GM18511 (cell line): ENCODE data around the gene NOPCHAP1.

Source experiments
- ATAC-seq: cut with Tn5 transposase; IDR thresholded peaks from one replicate; pipeline ENCODE4 v1.9.1; 2021; ENCODE audit warnings: mild to moderate bottlenecking, moderate library complexity; ENCODE audit not compliant: unreplicated experiment

The NOPCHAP1 gene

DNA sequence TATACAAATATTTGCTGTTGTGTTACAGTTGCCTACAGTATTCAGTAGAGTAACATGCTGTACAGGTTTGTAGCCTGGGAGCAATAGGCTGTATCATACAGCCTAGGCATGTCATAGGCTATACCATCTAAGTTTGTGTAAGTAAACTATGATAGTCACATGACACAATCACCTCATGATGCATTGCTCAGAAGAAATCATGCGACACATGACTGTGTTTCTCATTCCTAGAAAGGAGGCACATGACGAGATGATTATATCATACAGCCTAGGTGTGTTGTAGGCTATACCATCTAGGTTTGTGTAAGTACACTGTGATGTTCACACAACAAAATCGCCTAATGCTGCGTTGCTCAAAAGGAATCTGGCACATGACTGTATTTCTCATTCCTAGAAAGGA is 31.9 kb downstream of the NOPCHAP1 start:
- no peak for ATAC-seq

DNA sequence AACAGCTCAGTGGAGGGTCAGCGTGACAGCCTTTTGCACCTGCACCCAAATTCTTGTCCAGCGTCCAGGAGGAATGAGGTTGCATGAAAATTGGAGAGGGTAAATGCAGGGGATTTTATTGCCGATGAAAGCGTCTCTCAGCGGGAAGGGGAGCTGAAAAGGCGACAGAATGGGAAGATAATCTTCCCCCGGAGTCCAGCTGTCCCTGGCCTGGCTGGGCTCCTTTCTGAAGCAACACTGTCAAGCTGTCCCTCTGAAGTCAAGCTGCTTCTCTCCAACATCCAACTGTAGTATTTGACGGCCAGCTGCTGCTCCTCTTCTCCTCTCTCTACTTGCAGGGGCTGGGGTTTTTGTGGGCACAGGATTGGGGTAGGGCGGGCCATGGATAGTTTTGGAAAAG is 32.7 kb downstream of the NOPCHAP1 start:
- ATAC-seq, result no peak

DNA sequence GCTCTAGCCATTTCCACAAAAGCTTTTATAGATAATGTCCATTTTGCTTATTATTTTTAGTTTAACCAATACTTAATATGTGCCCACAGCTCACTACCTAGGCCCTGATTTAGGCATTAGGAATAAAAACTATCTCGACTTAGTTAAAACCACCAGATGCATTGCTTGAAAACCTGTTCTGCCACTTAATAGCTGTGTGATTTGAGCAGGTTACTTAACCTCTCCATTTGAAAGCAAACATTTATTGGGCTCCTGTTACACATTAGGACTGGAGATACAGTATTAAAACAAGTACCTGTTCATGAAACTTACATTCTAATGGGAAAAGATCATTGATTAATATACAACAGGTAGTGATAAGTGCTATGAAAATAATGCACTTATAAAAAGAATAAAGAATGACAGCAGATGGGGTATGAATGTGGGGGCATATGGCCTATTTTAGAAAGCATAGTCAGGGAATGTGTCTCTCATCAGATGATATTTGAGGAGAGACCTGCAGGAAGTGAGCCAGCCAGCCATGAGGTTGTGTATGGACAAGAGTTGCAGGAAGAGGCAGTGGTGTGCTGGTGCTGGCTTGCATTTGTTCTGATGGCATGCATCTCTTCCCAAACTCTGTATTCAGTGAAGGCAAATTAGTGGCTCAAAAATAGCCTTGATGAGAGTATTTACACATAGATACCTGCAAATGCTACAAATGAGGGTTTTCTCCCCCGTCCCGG is 34.3 kb downstream of the NOPCHAP1 start:
- no peak for ATAC-seq

DNA sequence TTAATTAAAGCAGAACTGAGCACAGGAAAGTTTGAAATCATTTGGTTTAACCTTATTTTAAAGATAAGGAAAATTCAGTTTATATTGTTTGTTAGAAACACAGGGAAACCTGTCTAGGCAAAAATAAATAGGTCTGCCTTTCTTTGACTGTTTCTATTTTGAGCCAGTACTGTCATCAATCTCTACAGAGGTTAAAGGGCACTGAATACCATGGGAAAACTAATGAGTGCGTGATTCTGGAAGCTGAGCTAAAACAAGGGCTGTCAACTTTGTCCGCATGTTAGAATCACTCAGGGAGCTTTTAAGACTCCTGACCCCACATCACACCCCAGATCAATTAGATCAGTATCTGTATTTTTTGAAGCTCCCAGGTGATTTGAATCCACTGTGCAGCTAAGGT is 38.8 kb downstream of the NOPCHAP1 start:
- ATAC-seq, result no peak

DNA sequence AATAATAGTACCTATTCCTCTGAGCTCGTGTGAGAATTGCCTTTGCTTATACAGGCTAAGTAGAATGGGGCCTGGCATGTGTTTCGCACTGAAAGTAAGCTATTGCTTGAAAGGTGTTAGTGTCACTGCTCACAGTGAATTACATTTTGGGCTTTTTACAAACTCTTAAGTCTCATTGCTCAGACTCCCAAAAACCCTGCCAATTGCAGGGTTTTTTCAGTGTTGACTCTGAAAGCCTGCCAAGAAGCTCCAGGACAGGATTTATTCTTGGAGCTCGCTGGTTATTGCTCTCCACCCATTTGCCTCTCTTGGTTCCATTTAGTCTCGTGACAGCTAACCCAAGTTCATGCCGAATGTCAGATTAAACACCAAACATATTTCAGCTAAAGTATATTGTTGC is 39.8 kb downstream of the NOPCHAP1 start:
- ATAC-seq, result no peak

DNA sequence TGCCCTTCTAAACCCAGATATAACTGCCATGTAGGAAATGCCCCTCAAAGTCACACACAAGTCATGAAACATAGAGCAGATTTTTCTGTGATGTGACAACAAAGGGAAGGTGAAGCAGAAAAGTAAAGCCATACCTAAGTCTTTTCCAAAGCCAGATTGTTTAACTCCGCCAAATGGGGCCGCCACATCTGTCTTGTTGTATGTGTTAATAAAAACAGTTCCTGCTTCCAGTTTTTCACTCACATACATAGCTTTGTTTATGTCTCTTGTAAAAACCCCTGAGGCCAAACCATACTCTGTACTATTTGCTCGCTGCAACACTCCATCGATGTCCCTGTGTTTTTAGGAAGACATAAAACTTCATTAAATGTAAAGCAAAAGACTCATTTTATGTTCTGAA is 40.3 kb downstream of the NOPCHAP1 start:
- ATAC-seq, result no peak

DNA sequence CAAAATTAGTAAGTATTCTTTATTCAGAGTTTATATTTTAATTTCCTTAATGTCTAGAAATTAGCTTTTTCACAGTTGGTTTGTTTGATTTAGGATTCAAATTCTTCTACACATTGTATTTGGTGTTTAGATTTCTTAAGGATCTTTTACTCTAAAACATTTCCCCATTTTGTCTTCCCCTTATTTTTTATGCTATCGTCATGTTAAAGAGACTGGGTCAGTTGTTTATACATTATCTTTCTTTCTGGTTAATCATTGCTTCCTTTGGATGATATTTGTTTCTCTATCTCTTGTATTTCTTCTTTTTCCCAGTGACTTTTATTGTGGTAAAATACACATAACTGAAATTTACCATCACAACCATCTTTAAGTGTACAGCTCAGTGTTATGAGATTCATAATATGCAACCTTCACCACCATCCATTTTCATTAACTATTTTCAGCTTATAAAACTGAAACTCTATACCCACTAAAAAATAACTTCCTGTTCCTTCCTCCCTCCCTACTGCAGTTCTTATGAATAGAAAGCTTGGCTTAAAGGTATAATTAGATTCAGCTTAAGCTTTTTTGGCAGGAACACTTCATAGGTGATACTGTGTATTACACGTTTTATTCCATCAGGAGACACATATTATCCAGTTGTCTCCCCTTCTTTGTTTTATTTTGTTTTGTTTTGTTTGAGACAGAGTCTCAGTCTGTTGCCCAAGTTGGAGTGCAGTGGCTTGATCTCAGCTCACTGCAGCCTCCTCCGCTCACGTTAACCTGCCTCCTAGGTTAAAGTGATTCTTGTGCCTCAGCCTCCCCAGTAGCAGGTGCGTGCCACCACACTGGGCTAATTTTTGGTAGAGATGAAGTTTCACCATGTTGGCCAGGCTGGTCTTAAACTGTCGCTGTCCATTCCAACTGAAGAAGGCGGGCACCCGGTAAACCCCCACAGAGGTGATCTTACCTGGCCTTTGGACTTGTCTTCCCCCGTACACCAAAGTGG is 45.0 kb downstream of the NOPCHAP1 start:
- peak; percentile 95 for ATAC-seq

DNA sequence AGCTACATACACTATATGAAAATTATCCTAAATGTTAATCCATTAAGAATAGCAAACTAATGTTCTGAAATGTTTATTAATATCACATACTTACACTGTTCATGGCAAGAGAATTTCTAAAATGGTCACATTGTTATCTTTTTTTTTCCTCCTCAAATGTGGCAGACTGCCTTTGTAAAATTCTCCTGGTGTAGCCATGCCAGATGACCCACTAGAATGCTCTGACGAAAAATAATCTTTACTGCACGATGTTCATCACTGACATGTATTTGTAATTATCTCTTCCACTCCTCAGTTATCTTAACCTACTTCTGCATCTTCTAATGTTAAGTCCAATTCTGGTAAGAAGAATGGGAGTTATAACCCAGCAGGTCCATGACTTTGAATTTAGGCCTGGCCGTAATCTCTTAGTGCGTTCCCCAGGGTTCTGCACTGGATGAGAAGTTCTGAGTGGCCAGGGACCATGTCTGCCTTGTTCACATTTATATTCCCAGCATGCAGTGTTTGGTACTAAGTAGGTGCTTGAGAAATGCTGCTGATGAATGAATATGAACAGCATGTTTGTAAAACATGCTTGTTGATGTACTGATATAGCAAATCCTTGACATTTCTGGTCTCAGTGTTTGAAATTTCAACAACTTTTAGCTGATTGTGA is 46.7 kb downstream of the NOPCHAP1 start:
- no peak for ATAC-seq

DNA sequence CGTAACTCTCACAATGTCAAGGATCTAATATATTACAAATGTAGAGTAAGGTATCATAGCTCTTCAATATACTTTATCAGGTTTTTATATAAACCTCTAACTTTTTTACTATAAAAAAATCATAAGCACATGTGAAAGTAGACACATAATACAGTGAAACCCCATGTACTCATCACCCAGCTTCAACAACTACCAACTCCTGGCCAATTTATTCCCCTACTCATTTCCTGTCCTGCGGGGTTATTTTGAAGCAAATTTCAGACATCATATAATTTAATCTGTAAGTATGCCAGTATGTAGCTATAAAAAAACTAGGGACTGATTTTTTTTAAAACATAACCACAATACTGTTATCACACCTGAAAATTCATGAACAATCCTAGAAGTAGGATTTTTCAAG is 47.7 kb downstream of the NOPCHAP1 start:
- ATAC-seq, result no peak
